HG02763 (cell line): ENCODE measurements around the gene IRF4.
A peak's percentile ranks its signal among the peaks of the same experiment; 100 is the strongest.

Experiments
- ATAC-seq: cut with Tn5 transposase; IDR thresholded peaks from one replicate; pipeline ENCODE4 v1.9.1; 2021; ENCODE audit warnings: mild to moderate bottlenecking, moderate library complexity; ENCODE audit not compliant: unreplicated experiment

The IRF4 gene

DNA sequence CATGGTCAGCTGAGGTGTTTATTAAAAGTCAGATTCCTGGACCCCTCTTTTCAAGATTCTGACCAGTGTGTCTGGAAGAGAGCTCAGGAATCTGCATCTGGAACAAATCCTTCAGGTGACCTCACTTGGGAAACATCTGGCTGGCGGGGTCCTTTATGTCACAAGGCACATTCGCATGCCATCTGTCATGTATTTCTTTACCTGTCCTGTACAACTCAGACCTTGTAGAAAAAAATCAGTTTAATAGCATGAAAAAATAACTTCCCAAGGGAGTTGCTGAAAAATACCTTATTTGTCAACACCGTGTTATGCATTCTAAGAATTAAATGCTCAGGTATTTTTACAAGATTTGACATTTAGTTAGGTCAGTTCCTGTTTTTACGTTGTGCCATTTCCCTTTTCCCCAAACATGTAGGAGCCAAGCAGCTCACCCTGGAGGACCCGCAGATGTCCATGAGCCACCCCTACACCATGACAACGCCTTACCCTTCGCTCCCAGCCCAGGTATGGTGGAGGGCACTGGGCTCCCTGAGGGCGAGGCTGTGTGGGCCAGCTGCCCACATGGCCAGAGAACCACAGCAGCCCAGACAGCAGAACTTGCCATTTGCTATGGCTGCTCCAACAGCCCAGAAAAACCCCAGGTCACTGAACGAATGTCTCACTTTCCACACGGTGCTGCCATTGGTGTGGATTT, 4.0 kb downstream of the IRF4 start:
- ATAC-seq = no peak

DNA sequence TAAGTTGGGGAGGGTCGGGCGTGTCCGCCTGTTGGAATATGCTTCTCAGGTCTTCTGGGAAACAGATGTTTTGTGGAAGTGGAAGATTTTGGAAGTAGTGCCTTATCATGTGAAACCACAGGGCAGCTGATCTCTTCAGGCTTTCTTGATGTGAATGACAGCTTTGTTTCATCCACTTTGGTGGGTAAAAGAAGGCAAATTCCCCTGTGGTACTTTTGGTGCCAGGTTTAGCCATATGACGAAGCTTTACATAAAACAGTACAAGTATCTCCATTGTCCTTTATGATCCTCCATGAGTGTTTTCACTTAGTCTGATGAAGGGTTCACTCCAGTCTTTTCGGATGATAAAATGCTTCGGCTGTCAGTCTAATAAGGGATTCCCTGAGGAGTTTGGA, 4.6 kb downstream of the IRF4 start:
- ATAC-seq = no peak

DNA sequence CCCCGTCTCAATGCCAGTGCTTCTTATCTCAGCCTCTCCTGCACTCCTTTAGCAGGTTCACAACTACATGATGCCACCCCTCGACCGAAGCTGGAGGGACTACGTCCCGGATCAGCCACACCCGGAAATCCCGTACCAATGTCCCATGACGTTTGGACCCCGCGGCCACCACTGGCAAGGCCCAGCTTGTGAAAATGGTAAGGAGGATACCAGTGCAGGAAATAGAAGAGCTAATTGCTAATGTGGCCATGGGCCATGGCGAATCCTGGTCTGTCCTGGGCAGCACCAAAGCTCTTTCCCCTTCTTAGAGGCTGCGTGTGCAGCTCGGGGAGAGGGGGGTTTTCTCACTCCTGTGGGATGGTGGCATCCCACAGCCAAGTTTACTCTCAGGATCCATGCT, 5.5 kb downstream of the IRF4 start:
- no peak for ATAC-seq

DNA sequence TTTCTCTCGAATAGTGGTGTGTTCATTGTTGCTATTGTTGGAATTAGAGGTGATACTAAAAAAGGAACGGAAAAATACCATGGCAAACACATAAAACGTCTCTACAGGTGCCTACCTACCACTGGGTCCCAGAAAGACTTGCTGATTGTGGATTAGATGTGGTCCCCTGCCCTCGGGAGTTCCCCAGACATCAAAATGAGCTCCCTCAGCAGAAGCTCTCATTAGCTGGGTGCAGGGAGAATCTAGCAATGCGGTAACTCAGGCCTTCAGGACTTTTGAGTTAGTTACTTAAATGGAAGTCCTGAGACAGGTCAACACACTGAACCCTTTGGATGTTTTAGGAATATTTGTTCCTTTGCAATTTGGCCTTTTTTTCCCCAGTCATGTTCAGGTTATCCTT, 6.1 kb downstream of the IRF4 start:
- no peak for ATAC-seq

DNA sequence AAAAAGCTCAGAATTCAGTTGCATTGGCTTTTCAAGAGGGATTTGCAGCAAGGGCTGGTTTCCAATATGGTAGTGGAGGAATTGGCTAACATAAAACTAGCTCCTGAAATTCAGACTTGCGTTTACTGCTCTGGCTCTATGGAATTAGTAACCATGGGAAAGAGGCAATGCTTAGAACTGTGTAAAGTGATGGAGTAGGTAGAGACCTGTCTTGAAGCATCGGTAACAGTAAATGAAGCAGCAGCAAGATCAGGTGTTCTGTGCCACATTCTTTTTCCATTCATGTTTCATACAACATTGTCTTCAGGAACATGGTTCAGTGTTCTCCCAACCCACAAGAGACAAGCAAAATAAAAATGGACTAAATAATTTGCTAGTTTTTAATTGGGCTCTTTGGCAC, 6.5 kb downstream of the IRF4 start:
- ATAC-seq = no peak

DNA sequence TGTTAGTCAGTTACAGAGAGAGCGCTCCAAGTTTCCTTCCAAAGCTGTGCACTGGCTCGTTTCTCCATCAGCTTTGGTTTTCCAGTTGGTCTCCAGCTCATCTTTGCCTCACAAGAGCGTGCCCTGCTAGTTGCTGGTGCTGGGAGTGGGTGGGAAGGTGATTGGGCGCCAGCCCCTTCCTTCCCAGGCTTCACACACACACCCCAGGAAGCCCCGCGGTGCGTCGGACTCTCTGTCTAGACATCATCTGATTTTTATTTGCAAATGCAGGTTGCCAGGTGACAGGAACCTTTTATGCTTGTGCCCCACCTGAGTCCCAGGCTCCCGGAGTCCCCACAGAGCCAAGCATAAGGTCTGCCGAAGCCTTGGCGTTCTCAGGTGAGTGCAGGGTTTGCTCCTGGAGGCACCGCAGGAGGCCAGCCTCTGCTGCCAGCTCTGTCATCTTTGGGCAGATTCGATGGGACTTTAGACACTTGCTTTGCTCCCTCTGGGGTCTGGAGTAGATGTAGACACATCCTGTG, 7.1 kb downstream of the IRF4 start:
- ATAC-seq = no peak

DNA sequence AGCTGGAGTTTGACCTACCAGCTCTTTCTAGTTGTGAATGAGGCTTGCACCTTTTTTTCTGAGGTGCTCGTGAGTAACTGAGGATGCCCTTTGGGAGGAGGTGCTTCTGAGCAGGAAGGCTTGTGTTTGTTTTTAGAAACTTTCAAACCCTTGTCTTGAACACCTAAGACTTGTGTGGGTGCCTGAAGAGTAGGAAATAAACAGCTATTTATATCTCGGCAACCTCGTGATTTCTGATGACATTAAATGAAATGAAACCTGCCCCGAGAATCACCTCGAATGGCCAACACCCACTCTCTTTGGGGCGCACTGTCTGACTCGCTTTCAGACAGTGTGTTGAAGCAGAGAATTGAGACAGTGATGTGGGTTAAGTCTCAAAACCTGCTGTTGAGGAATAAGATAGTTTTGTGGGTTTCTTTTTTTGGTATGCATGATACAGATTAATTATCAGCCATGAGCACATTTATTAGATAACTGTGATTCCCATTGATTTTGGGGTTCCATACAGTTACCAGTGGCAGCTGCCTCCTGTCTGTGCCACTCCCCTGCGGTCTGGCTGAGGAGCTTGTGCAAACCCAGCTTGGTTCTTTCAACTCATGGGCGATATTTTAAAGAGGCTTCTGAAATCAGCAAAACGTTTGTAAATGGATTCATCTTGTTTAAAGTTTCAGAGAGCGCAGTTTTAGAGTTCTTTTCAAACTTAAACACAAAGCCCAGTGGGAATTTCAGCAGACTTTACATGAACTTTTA, 8.4 kb downstream of the IRF4 start:
- ATAC-seq = peak; percentile 48

DNA sequence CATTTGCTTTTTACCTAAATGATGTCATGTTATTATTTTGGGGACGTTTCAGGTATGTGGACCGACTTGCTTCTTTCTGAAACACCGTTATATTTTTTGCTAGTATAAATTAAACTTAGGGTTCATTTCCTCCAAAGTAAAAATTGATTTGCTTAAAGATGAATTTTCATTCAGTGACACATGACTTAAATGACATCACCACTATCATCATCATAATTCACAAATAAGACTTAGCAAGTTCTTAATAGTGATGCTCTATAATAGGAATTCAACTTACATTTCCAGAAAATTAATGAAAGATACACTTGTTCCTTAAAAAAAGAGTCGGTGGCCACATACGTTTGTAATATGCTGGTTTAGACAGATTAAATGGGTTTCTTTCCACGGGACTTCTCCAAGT, 9.3 kb downstream of the IRF4 start:
- no peak for ATAC-seq

DNA sequence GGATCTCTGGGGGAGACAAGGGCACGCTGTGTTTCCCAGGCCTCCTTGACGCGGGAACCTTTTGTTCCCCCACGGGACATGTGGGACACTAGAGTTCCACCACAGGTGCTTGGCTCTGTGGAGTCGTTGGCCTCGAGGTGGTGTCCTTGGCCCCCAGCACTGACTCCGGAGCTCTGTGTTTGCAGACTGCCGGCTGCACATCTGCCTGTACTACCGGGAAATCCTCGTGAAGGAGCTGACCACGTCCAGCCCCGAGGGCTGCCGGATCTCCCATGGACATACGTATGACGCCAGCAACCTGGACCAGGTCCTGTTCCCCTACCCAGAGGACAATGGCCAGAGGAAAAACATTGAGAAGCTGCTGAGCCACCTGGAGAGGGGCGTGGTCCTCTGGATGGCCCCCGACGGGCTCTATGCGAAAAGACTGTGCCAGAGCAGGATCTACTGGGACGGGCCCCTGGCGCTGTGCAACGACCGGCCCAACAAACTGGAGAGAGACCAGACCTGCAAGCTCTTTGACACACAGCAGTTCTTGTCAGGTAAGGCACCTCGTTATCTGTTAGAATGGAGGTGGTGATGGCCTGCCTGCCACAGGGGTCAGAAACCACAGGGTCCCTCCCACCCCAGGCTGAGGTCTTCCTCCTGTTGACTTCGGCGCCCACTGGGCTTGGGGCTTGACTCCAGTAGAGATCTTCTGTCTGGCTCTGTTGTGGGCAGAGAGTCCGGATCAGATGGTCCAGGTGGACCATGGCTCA, 9.9 kb downstream of the IRF4 start:
- ATAC-seq = no peak

DNA sequence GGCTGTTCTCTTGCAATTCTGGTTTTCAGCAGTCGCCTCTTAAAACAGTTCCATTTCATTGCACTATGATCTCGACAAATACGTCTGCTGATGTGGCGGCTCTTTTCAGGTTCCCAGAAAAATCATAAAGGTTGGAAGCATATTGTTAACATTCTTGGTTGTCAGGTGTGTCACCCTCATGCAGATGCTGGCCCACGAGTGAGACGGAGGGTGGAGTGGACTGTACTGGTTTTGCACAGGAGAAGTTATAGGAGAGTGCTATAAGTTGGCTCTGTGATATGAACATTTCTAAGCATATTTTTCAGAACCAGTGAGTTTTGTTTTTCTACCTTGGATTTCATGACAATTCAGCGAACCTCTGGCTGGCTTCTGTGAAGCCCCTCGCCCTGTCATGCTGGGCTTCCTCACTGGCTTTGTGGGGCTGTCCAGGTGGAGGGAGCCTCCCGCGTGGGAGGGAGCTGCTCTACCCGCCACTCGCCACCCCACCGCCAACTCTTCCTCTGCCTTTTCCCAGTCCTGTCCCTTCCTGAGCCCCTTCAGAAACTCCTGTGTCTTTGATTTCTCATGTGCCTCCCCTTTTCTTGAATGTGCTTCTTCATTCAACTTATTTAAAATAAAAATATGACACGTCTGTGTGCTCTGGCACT, 10.6 kb downstream of the IRF4 start:
- ATAC-seq = no peak

DNA sequence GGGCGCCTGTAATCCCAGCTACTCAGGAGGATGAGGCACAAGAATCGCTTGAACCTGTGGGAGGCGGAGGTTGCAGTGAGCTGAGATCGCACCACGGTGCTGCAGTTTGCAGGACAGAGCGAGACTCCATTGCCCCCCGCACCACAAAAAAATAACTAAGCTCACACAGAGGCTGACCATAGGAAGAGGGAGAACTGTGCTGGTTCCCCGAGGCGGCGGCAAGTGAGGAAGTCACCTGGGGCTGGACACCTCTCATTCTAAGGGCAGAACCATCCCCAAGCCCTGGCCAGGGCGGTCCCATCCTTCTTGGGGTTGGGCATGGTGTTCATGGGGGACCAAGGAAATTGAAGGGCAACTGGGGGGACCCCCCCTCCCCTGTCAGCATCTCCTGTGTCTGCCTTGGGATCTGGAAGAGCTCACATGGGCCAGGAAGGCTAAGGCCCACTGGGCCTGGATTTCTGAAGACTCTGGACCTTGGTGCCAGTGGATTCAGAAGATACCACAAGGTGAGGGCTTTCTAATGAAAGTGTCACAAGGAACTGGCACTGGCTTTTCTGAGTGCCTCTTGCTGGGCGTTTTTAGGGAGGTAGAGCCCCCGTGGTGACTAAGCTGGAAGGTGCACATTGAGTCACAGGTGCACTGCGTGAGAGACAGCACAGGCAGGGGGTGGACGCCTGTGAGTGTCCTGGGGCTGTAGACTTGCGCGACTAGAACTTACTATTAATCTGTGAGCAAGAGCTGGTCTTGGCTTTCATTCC, 11.5 kb downstream of the IRF4 start:
- ATAC-seq = no peak

DNA sequence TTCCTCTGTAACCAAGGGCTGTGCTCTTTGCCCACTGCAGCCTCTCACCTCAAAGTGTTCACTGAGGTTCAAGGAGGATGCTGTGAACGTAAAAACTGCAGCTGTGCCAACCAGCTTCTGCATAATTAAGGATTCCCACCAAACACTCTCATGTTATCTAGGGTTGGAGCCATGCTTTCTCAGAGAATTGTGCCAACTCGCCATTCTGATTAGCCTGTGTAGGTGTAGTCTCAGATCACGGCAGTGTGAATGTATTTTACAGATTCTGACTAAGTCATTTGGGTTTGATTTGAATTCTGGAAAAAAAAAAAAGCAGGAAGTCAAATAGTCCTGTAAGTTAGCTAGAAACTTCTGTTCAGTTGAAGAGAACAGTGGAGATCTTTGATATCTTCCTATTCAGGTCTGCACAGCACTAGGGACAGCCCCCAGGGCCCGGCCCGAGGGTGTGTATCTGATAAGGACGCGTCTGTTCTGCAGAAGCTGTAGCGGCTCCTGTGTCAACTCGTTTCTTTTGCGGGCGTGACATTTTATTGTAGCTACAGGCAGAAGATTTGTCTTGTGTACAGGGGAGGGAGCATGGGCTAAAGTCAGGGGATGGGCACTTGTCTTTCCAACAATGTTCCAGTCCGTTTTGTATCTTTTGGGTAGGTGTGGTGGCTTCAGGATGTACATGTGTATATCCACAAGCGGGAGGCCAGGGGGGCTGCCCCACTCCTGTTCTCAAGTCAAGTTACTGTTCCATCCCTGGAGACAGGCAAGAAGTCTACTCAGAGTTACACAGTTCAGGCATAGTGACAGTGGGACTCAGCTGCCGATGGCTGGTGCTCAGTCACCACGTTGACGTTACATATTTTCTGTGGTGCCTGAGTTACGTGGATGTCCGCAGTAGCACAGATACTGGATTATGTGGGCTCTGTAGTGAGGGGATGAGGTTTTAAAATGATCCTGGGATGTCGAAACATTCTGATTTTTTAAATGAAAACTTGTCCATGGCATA, 12.4 kb downstream of the IRF4 start:
- ATAC-seq = no peak

DNA sequence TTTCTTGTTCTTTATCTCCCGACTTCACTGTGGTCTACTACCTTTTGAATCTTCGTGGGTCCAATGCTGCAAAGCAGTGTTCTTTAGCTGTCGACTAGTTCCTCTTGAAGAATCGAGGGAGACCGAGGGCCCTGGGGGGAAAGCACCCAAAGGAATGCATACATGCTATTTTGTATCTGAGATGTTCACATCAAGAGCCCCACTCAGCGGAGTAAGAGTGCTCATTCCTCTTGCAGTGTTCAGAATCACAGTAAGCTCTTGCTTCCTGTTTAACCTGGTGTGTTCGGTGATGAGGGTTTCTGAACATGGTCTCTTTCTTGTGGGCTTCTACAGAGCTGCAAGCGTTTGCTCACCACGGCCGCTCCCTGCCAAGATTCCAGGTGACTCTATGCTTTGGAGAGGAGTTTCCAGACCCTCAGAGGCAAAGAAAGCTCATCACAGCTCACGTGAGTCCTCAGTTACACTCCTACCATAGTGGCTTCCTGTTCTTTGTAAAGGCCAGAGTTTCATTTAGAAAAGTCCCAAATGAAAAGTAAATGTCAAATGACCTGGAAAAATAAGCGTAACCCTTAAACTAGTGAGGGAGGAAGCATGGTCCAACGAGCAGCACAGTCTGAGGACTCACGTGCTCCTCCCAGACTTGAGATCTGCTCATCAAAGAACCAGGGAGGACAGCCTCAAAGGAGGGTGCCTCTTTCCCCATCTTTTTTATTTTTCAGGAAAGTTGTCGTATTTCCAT, 13.3 kb downstream of the IRF4 start:
- ATAC-seq = no peak

DNA sequence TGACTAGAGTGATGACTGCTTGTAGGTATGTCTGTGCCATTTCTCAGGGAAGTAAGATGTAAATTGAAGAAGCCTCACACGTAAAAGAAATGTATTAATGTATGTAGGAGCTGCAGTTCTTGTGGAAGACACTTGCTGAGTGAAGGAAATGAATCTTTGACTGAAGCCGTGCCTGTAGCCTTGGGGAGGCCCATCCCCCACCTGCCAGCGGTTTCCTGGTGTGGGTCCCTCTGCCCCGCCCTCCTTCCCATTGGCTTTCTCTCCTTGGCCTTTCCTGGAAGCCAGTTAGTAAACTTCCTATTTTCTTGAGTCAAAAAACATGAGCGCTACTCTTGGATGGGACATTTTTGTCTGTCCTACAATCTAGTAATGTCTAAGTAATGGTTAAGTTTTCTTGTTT, 16.6 kb downstream of the IRF4 start:
- ATAC-seq = no peak

DNA sequence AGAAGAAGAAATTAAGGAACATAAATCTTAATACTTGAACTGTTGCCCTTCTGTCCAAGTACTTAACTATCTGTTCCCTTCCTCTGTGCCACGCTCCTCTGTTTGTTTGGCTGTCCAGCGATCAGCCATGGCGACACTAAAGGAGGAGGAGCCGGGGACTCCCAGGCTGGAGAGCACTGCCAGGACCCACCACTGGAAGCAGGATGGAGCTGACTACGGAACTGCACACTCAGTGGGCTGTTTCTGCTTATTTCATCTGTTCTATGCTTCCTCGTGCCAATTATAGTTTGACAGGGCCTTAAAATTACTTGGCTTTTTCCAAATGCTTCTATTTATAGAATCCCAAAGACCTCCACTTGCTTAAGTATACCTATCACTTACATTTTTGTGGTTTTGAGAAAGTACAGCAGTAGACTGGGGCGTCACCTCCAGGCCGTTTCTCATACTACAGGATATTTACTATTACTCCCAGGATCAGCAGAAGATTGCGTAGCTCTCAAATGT, 17.1 kb downstream of the IRF4 start:
- no peak for ATAC-seq

DNA sequence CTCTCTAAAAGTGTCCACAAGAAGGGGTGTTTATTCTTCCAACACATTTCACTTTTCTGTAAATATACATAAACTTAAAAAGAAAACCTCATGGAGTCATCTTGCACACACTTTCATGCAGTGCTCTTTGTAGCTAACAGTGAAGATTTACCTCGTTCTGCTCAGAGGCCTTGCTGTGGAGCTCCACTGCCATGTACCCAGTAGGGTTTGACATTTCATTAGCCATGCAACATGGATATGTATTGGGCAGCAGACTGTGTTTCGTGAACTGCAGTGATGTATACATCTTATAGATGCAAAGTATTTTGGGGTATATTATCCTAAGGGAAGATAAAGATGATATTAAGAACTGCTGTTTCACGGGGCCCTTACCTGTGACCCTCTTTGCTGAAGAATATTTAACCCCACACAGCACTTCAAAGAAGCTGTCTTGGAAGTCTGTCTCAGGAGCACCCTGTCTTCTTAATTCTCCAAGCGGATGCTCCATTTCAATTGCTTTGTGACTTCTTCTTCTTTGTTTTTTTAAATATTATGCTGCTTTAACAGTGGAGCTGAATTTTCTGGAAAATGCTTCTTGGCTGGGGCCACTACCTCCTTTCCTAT, 17.9 kb downstream of the IRF4 start:
- no peak for ATAC-seq

DNA sequence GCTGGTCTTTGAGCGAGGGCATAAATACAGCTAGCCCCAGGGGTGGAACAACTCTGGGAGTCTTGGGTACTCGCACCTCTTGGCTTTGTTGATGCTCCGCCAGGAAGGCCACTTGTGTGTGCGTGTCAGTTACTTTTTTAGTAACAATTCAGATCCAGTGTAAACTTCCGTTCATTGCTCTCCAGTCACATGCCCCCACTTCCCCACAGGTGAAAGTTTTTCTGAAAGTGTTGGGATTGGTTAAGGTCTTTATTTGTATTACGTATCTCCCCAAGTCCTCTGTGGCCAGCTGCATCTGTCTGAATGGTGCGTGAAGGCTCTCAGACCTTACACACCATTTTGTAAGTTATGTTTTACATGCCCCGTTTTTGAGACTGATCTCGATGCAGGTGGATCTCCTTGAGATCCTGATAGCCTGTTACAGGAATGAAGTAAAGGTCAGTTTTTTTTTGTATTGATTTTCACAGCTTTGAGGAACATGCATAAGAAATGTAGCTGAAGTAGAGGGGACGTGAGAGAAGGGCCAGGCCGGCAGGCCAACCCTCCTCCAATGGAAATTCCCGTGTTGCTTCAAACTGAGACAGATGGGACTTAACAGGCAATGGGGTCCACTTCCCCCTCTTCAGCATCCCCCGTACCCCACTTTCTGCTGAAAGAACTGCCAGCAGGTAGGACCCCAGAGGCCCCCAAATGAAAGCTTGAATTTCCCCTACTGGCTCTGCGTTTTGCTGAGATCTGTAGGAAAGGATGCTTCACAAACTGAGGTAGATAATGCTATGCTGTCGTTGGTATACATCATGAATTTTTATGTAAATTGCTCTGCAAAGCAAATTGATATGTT, 19.2 kb downstream of the IRF4 start:
- no peak for ATAC-seq
